Measurements from ENCODE around the gene ENPP4.

ENPP4 gene

GRCh38 chr6:46172176-46172575 lies 42.4 kb downstream of the ENPP4 start:
- Histone ChIP-seq H3K27me3 (replicated peaks in 2 of 5; ENCODE audit: control insufficient read depth in 4 of 5, insufficient read depth in 5 of 5, low read length in 4 of 5) (peaks cover 0 to 3% (median 0%) of the 10 kb centered on the region in 5 experiments), H3K9me3 (ENCODE audit: control extremely low read depth in 1 of 5, control insufficient read depth in 4 of 5, insufficient read depth in 2 of 5, low read depth in 1 of 5, low read length in 4 of 5) (no peaks in the 10 kb centered on the region), H3K27ac (ENCODE audit: insufficient read depth in 1 of 2, low read depth in 1 of 2, low read length in 2 of 2, poor library complexity in 1 of 2, severe bottlenecking in 2 of 2) (no peak overlapping the region), H3K4me1 (ENCODE audit: control extremely low read depth in 1 of 4, control insufficient read depth in 4 of 4, insufficient read depth in 4 of 4, low read length in 3 of 4) (peaks cover 0 to 12% (median 9%) of the 10 kb centered on the region in 4 experiments), H3K36me3 (ENCODE audit: control insufficient read depth in 4 of 4, insufficient read depth in 4 of 4, low read length in 3 of 4) (no peaks in the 10 kb centered on the region), H3K4me3 (ENCODE audit: control insufficient read depth in 1 of 7, extremely low read depth in 1 of 7, insufficient read depth in 4 of 7, low read depth in 2 of 7, low read length in 6 of 7) (no peak overlapping the region)
- DNase-seq, result no peak
- 100% methylated on average over 2 of the region's 4 CpGs for WGBS (ENCODE audit: insufficient coverage)
- POLR2A ChIA-PET, result no interaction called here
- CTCF ChIA-PET, result no interaction called here

GRCh38 chr6:46174904-46175303 lies 45.1 kb downstream of the ENPP4 start:
- Histone ChIP-seq H3K27me3 (replicated peaks in 2 of 5; ENCODE audit: control insufficient read depth in 4 of 5, insufficient read depth in 5 of 5, low read length in 4 of 5) (peaks cover 0 to 2% (median 0%) of the 10 kb centered on the region in 5 experiments), H3K27ac (ENCODE audit: insufficient read depth in 1 of 2, low read depth in 1 of 2, low read length in 2 of 2, poor library complexity in 1 of 2, severe bottlenecking in 2 of 2) (no peak overlapping the region), H3K9me3 (ENCODE audit: control extremely low read depth in 1 of 5, control insufficient read depth in 4 of 5, insufficient read depth in 2 of 5, low read depth in 1 of 5, low read length in 4 of 5) (no peaks in the 10 kb centered on the region), H3K4me1 (ENCODE audit: control extremely low read depth in 1 of 4, control insufficient read depth in 4 of 4, insufficient read depth in 4 of 4, low read length in 3 of 4) (peaks cover 0 to 12% (median 9%) of the 10 kb centered on the region in 4 experiments), H3K36me3 (ENCODE audit: control insufficient read depth in 4 of 4, insufficient read depth in 4 of 4, low read length in 3 of 4) (no peaks in the 10 kb centered on the region), H3K4me3 (ENCODE audit: control insufficient read depth in 1 of 7, extremely low read depth in 1 of 7, insufficient read depth in 4 of 7, low read depth in 2 of 7, low read length in 6 of 7) (no peak overlapping the region)
- DNase-seq, result no peak
- whole genome bisulfite sequencing (ENCODE audit: insufficient coverage), result no CpG with 5 or more reads among the region's 3 CpGs
- ChIA-PET CTCF (no interaction called here), POLR2A (no interaction called here)

GRCh38 chr6:46175446-46175845 lies 45.7 kb downstream of the ENPP4 start:
- Histone ChIP-seq H3K4me1 (ENCODE audit: control extremely low read depth in 1 of 4, control insufficient read depth in 4 of 4, insufficient read depth in 4 of 4, low read length in 3 of 4) (peaks cover 0 to 8% (median 6%) of the 10 kb centered on the region in 4 experiments), H3K9me3 (ENCODE audit: control extremely low read depth in 1 of 5, control insufficient read depth in 4 of 5, insufficient read depth in 2 of 5, low read depth in 1 of 5, low read length in 4 of 5) (no peaks in the 10 kb centered on the region), H3K27ac (ENCODE audit: insufficient read depth in 1 of 2, low read depth in 1 of 2, low read length in 2 of 2, poor library complexity in 1 of 2, severe bottlenecking in 2 of 2) (no peak overlapping the region), H3K36me3 (ENCODE audit: control insufficient read depth in 4 of 4, insufficient read depth in 4 of 4, low read length in 3 of 4) (no peaks in the 10 kb centered on the region), H3K27me3 (replicated peaks in 2 of 5; ENCODE audit: control insufficient read depth in 4 of 5, insufficient read depth in 5 of 5, low read length in 4 of 5) (no peaks in the 10 kb centered on the region), H3K4me3 (ENCODE audit: control insufficient read depth in 1 of 7, extremely low read depth in 1 of 7, insufficient read depth in 4 of 7, low read depth in 2 of 7, low read length in 6 of 7) (no peak overlapping the region)
- CTCF ChIA-PET, result no interaction called here
- no CpG with 5 or more reads among the region's 4 CpGs for WGBS (ENCODE audit: insufficient coverage)
- peak in 2 of 3 donors; percentile 16 to 33 for DNase-seq
- POLR2A ChIA-PET, result no interaction called here

- no peaks in the 10 kb centered on the region for H3K27me3 ChIP-seq (replicated peaks in 2 of 5; ENCODE audit: control insufficient read depth in 4 of 5, insufficient read depth in 5 of 5, low read length in 4 of 5)
- no peaks in the 10 kb centered on the region for H3K36me3 ChIP-seq (ENCODE audit: control insufficient read depth in 4 of 4, insufficient read depth in 4 of 4, low read length in 3 of 4)
- H3K27ac ChIP-seq (ENCODE audit: insufficient read depth in 1 of 2, low read depth in 1 of 2, low read length in 2 of 2, poor library complexity in 1 of 2, severe bottlenecking in 2 of 2), result no peak overlapping the region
- peaks cover 0 to 5% (median 3%) of the 10 kb centered on the region in 4 experiments for H3K4me1 ChIP-seq (ENCODE audit: control extremely low read depth in 1 of 4, control insufficient read depth in 4 of 4, insufficient read depth in 4 of 4, low read length in 3 of 4)
- CTCF ChIA-PET, result no interaction called here
- H3K9me3 ChIP-seq (ENCODE audit: control extremely low read depth in 1 of 5, control insufficient read depth in 4 of 5, insufficient read depth in 2 of 5, low read depth in 1 of 5, low read length in 4 of 5), result no peaks in the 10 kb centered on the region
- POLR2A ChIA-PET, result no interaction called here
- H3K4me3 ChIP-seq (ENCODE audit: control insufficient read depth in 1 of 7, extremely low read depth in 1 of 7, insufficient read depth in 4 of 7, low read depth in 2 of 7, low read length in 6 of 7), result no peak overlapping the region
- WGBS (ENCODE audit: insufficient coverage), result no CpG with 5 or more reads among the region's 3 CpGs
- no peak for DNase-seq
Observed at GRCh38 chr6:46175976-46176375, 46.2 kb downstream of the ENPP4 start.

GRCh38 chr6:46184114-46184513 lies 54.3 kb downstream of the ENPP4 start:
- Histone ChIP-seq H3K27ac (ENCODE audit: insufficient read depth in 1 of 2, low read depth in 1 of 2, low read length in 2 of 2, poor library complexity in 1 of 2, severe bottlenecking in 2 of 2) (no peak overlapping the region), H3K36me3 (ENCODE audit: control insufficient read depth in 4 of 4, insufficient read depth in 4 of 4, low read length in 3 of 4) (no peaks in the 10 kb centered on the region), H3K9me3 (ENCODE audit: control extremely low read depth in 1 of 5, control insufficient read depth in 4 of 5, insufficient read depth in 2 of 5, low read depth in 1 of 5, low read length in 4 of 5) (no peaks in the 10 kb centered on the region), H3K4me1 (ENCODE audit: control extremely low read depth in 1 of 4, control insufficient read depth in 4 of 4, insufficient read depth in 4 of 4, low read length in 3 of 4) (no peaks in the 10 kb centered on the region), H3K4me3 (ENCODE audit: control insufficient read depth in 1 of 7, extremely low read depth in 1 of 7, insufficient read depth in 4 of 7, low read depth in 2 of 7, low read length in 6 of 7) (no peak overlapping the region), H3K27me3 (replicated peaks in 2 of 5; ENCODE audit: control insufficient read depth in 4 of 5, insufficient read depth in 5 of 5, low read length in 4 of 5) (no peaks in the 10 kb centered on the region)
- POLR2A ChIA-PET, result no interaction called here
- no peak for DNase-seq
- WGBS (ENCODE audit: insufficient coverage), result 91% methylated on average over 2 of the region's 4 CpGs
- CTCF ChIA-PET, result no interaction called here

- H3K36me3 ChIP-seq (ENCODE audit: control insufficient read depth in 4 of 4, insufficient read depth in 4 of 4, low read length in 3 of 4), result no peaks in the 10 kb centered on the region
- CTCF ChIA-PET, result no interaction called here
- POLR2A ChIA-PET, result no interaction called here
- H3K27me3 ChIP-seq (replicated peaks in 2 of 5; ENCODE audit: control insufficient read depth in 4 of 5, insufficient read depth in 5 of 5, low read length in 4 of 5), result no peaks in the 10 kb centered on the region
- no peak overlapping the region for H3K4me3 ChIP-seq (ENCODE audit: control insufficient read depth in 1 of 7, extremely low read depth in 1 of 7, insufficient read depth in 4 of 7, low read depth in 2 of 7, low read length in 6 of 7)
- no peak for DNase-seq
- no peak overlapping the region for H3K27ac ChIP-seq (ENCODE audit: insufficient read depth in 1 of 2, low read depth in 1 of 2, low read length in 2 of 2, poor library complexity in 1 of 2, severe bottlenecking in 2 of 2)
- H3K9me3 ChIP-seq (ENCODE audit: control extremely low read depth in 1 of 5, control insufficient read depth in 4 of 5, insufficient read depth in 2 of 5, low read depth in 1 of 5, low read length in 4 of 5), result no peaks in the 10 kb centered on the region
- H3K4me1 ChIP-seq (ENCODE audit: control extremely low read depth in 1 of 4, control insufficient read depth in 4 of 4, insufficient read depth in 4 of 4, low read length in 3 of 4), result no peaks in the 10 kb centered on the region
- no CpG with 5 or more reads among the region's 1 CpG for WGBS (ENCODE audit: insufficient coverage)
Observed at GRCh38 chr6:46186583-46186982, 56.8 kb downstream of the ENPP4 start.

GRCh38 chr6:46189726-46190125 lies 59.9 kb downstream of the ENPP4 start:
- H3K27ac ChIP-seq (ENCODE audit: insufficient read depth in 1 of 2, low read depth in 1 of 2, low read length in 2 of 2, poor library complexity in 1 of 2, severe bottlenecking in 2 of 2), result no peak overlapping the region
- no peak overlapping the region for H3K4me3 ChIP-seq (ENCODE audit: control insufficient read depth in 1 of 7, extremely low read depth in 1 of 7, insufficient read depth in 4 of 7, low read depth in 2 of 7, low read length in 6 of 7)
- CTCF ChIA-PET, result no interaction called here
- no peak for DNase-seq
- POLR2A ChIA-PET, result no interaction called here
- WGBS (ENCODE audit: insufficient coverage), result 96% methylated on average over 4 of the region's 4 CpGs
- no peaks in the 10 kb centered on the region for H3K9me3 ChIP-seq (ENCODE audit: control extremely low read depth in 1 of 5, control insufficient read depth in 4 of 5, insufficient read depth in 2 of 5, low read depth in 1 of 5, low read length in 4 of 5)
- no peaks in the 10 kb centered on the region for H3K4me1 ChIP-seq (ENCODE audit: control extremely low read depth in 1 of 4, control insufficient read depth in 4 of 4, insufficient read depth in 4 of 4, low read length in 3 of 4)
- H3K36me3 ChIP-seq (ENCODE audit: control insufficient read depth in 4 of 4, insufficient read depth in 4 of 4, low read length in 3 of 4), result no peaks in the 10 kb centered on the region
- no peaks in the 10 kb centered on the region for H3K27me3 ChIP-seq (replicated peaks in 2 of 5; ENCODE audit: control insufficient read depth in 4 of 5, insufficient read depth in 5 of 5, low read length in 4 of 5)
